Naive thymus-derived CD4-positive, alpha-beta T cell (primary cell): ENCODE data around the gene SH3RF3. TPM values are rescaled to one million over a fixed set of nuclear protein-coding genes. Genes with fewer than 3 reads are reported as not detected.
A peak's percentile ranks its signal among the peaks of the same experiment; 100 is the strongest.

ENCODE experiments used
- ATAC-seq: fragments of 150-1000 bp; cut with Tn5 transposase; 2 replicates; pipeline ENCODE4 v1.10.0; 2021; ENCODE audit warnings: mild to moderate bottlenecking, moderate library complexity
- CTCF ChIA-PET: fragments of 350-600 bp; sonication (Branson Sonifier 250); formaldehyde crosslinking; loops from one replicate; lab custom pipeline; 2021; ENCODE audit warnings: antibody characterized with exemption; lab: Charles Lee
- POLR2A ChIA-PET: fragments of 350-600 bp; sonication (Branson Sonifier 250); formaldehyde crosslinking; loops from one replicate; lab custom pipeline; 2021; ENCODE audit warnings: antibody characterized with exemption, inconsistent platforms; lab: Charles Lee
- DNase-seq, 9 donors: peaks; one replicate each; pipeline versions ENCODE4 v3.0.0 to v3.0.0-alpha.2; 2020 to 2022; ENCODE audit warnings: mixed read lengths in 1 of 9
- H3K27ac ChIP-seq: one replicate; pipeline ENCODE4 v1.7.0; 2013; ENCODE audit warnings: mild to moderate bottlenecking, low read depth, low read length, moderate library complexity
- H3K27me3 ChIP-seq, 2 donors: one replicate each; pipeline ENCODE4 v1.7.0; 2013; ENCODE audit warnings: low read length in 2 of 2, mild to moderate bottlenecking in 2 of 2, moderate library complexity in 2 of 2; ENCODE audit not compliant: control insufficient read depth in 2 of 2, insufficient read depth in 2 of 2
- H3K36me3 ChIP-seq, 3 experiments: 1 replicate in 2 of 3; 2 replicates in 1 of 3; pipeline ENCODE4 v1.7.0; 2013; ENCODE audit warnings: low read length in 3 of 3, mild to moderate bottlenecking in 3 of 3, moderate library complexity in 1 of 3; ENCODE audit not compliant: insufficient read depth in 3 of 3, control insufficient read depth in 2 of 3
- H3K4me1 ChIP-seq, 2 donors: one replicate each; pipeline ENCODE4 v1.7.0; 2013; ENCODE audit warnings: low read length in 2 of 2, mild to moderate bottlenecking in 2 of 2, moderate library complexity in 1 of 2; ENCODE audit not compliant: control insufficient read depth in 2 of 2, insufficient read depth in 2 of 2
- H3K4me3 ChIP-seq: 2 replicates; pipeline ENCODE4 v1.7.0; 2013; ENCODE audit warnings: mild to moderate bottlenecking, low read length
- H3K9me3 ChIP-seq, 3 experiments: 1 replicate in 2 of 3; 2 replicates in 1 of 3; pipeline ENCODE4 v1.7.0; 2013; ENCODE audit warnings: low read length in 3 of 3; ENCODE audit not compliant: control insufficient read depth in 2 of 3
- H3K27ac Mint-ChIP-seq, 9 donors: one replicate each; pipeline ENCODE4 v1.8.0; 2020 to 2022; ENCODE audit warnings: mixed read lengths in 9 of 9, mild to moderate bottlenecking in 8 of 9, moderate library complexity in 5 of 9, inconsistent platforms in 2 of 9
- H3K27me3 Mint-ChIP-seq, 5 donors: one replicate each; pipeline ENCODE4 v1.8.0; 2021 to 2022; ENCODE audit warnings: mixed read lengths in 5 of 5, mild to moderate bottlenecking in 1 of 5
- H3K36me3 Mint-ChIP-seq, 5 donors: one replicate each; pipeline ENCODE4 v1.8.0; 2020 to 2022; ENCODE audit warnings: mixed read lengths in 5 of 5, mild to moderate bottlenecking in 3 of 5, inconsistent platforms in 1 of 5
- H3K4me1 Mint-ChIP-seq, 7 donors: one replicate each; pipeline ENCODE4 v1.8.0; 2020 to 2022; ENCODE audit warnings: mixed read lengths in 7 of 7, mild to moderate bottlenecking in 3 of 7, inconsistent platforms in 1 of 7
- H3K4me3 Mint-ChIP-seq, 10 donors: one replicate each; pipeline ENCODE4 v1.8.0; 2020 to 2022; ENCODE audit warnings: mild to moderate bottlenecking in 10 of 10, mixed read lengths in 10 of 10, moderate library complexity in 6 of 10, inconsistent platforms in 2 of 10
- H3K9me3 Mint-ChIP-seq, 11 donors: one replicate each; pipeline ENCODE4 v1.8.0; 2020 to 2022; ENCODE audit warnings: mixed read lengths in 11 of 11, mild to moderate bottlenecking in 4 of 11, inconsistent platforms in 1 of 11, moderate library complexity in 1 of 11
- intact Hi-C, 2 donors: fragments of 100-400 bp; cut with micrococcal nuclease; formaldehyde crosslinking; loops; one replicate each; pipeline ENCODE4 v1.15.1; 2023
- polyA plus RNA-seq, 2 donors: library from polyadenylated mRNA; unstranded; fragments of 300-500 nt; fragmentation: Illumina TruSeq; gene quantifications; one replicate each; pipeline ENCODE4 v1.2.3, GENCODE V29; 2021
- total RNA-seq, 6 experiments: library from RNA in 5 of 6; stranded (reverse) in 5 of 6; gene quantifications; 1 replicate in 5 of 6; 2 replicates in 1 of 6; pipeline ENCODE4 v1.2.3 and lab custom pipeline; 2021 to 2026

Gene SH3RF3
- total and polyA plus RNA-seq, 7 experiments from 2014 or later: 0.19 to 11.5 (median 4.8) TPM

GRCh38 chr2:109381327-109381820 is 252.4 kb downstream of the SH3RF3 start:
- no peaks in the 10 kb centered on the region for H3K27me3 Mint-ChIP-seq
- intact Hi-C loops: no loop called here
- peak in 1 of 9 donors; percentile 10 for DNase-seq
- POLR2A ChIA-PET: no interaction called here
- H3K4me3 Mint-ChIP-seq: no peak overlapping the region
- H3K27ac ChIP-seq: no peak overlapping the region
- no peak for ATAC-seq
- CTCF ChIA-PET: no interaction called here
- H3K36me3 ChIP-seq: no peaks in the 10 kb centered on the region
- peaks cover 0 to 4% (median 0%) of the 10 kb centered on the region in 5 donors for H3K36me3 Mint-ChIP-seq
- H3K4me3 ChIP-seq: no peak overlapping the region
- peaks cover 0 to 3% (median 0%) of the 10 kb centered on the region in 11 donors for H3K9me3 Mint-ChIP-seq
- peaks cover 0 to 13% (median 4%) of the 10 kb centered on the region in 7 donors for H3K4me1 Mint-ChIP-seq
- no peaks in the 10 kb centered on the region for H3K9me3 ChIP-seq
- peak overlapping the region in 2 of 9 donors; percentile 6 to 11 for H3K27ac Mint-ChIP-seq
- H3K4me1 ChIP-seq: no peaks in the 10 kb centered on the region
- no peaks in the 10 kb centered on the region for H3K27me3 ChIP-seq

GRCh38 chr2:109382226-109382895 is 253.4 kb downstream of the SH3RF3 start:
- ChIA-PET CTCF (no interaction called here), POLR2A (no interaction called here)
- peaks cover 0 to 3% (median 0%) of the 10 kb centered on the region in 11 donors for H3K9me3 Mint-ChIP-seq
- H3K27ac ChIP-seq: no peak overlapping the region
- DNase-seq (peak in 1 of 9 donors; percentile 3), ATAC-seq (no peak)
- H3K9me3 ChIP-seq: no peaks in the 10 kb centered on the region
- H3K36me3 Mint-ChIP-seq: peaks cover 0 to 4% (median 0%) of the 10 kb centered on the region in 5 donors
- peaks cover 0 to 13% (median 4%) of the 10 kb centered on the region in 7 donors for H3K4me1 Mint-ChIP-seq
- H3K27me3 ChIP-seq: no peaks in the 10 kb centered on the region
- H3K4me3 ChIP-seq: no peak overlapping the region
- no peaks in the 10 kb centered on the region for H3K27me3 Mint-ChIP-seq
- no peaks in the 10 kb centered on the region for H3K36me3 ChIP-seq
- H3K4me3 Mint-ChIP-seq: no peak overlapping the region
- intact Hi-C loops: no loop called here
- H3K4me1 ChIP-seq: no peaks in the 10 kb centered on the region
- no peak overlapping the region for H3K27ac Mint-ChIP-seq

- no peaks in the 10 kb centered on the region for H3K9me3 ChIP-seq
- peaks cover 0 to 15% (median 4%) of the 10 kb centered on the region in 7 donors for H3K4me1 Mint-ChIP-seq
- ChIA-PET CTCF (no interaction called here), POLR2A (no interaction called here)
- H3K4me3 ChIP-seq: no peak overlapping the region
- ATAC-seq: no peak
- no peaks in the 10 kb centered on the region for H3K36me3 ChIP-seq
- H3K9me3 Mint-ChIP-seq: peaks cover 0 to 3% (median 0%) of the 10 kb centered on the region in 11 donors
- DNase-seq: peak in 1 of 9 donors; percentile 9
- H3K4me1 ChIP-seq: no peaks in the 10 kb centered on the region
- H3K36me3 Mint-ChIP-seq: peaks cover 0 to 7% (median 0%) of the 10 kb centered on the region in 5 donors
- H3K27ac ChIP-seq: no peak overlapping the region
- H3K27me3 ChIP-seq: no peaks in the 10 kb centered on the region
- no peak overlapping the region for H3K27ac Mint-ChIP-seq
- H3K4me3 Mint-ChIP-seq: no peak overlapping the region
- no peaks in the 10 kb centered on the region for H3K27me3 Mint-ChIP-seq
- intact Hi-C loops: no loop called here
Observed at GRCh38 chr2:109382951-109383350, 253.9 kb downstream of the SH3RF3 start.

- H3K36me3 Mint-ChIP-seq: peaks cover 0 to 9% (median 0%) of the 10 kb centered on the region in 5 donors
- Histone ChIP-seq H3K36me3 (no peaks in the 10 kb centered on the region), H3K27me3 (no peaks in the 10 kb centered on the region), H3K4me1 (no peaks in the 10 kb centered on the region), H3K4me3 (no peak overlapping the region), H3K9me3 (no peaks in the 10 kb centered on the region), H3K27ac (no peak overlapping the region)
- DNase-seq: peak in 1 of 9 donors; percentile 6
- H3K4me1 Mint-ChIP-seq: peaks cover 0 to 13% (median under 1%) of the 10 kb centered on the region in 7 donors
- ChIA-PET CTCF (no interaction called here), POLR2A (no interaction called here)
- no peaks in the 10 kb centered on the region for H3K27me3 Mint-ChIP-seq
- peak overlapping the region in 1 of 9 donors; percentile 51 for H3K27ac Mint-ChIP-seq
- peaks cover 0 to 3% (median 0%) of the 10 kb centered on the region in 11 donors for H3K9me3 Mint-ChIP-seq
- ATAC-seq: no peak
- intact Hi-C loops: no loop called here
- H3K4me3 Mint-ChIP-seq: no peak overlapping the region
Observed at GRCh38 chr2:109383505-109384307, 254.7 kb downstream of the SH3RF3 start.

GRCh38 chr2:109384308-109385271 is 255.6 kb downstream of the SH3RF3 start:
- Mint-ChIP-seq H3K4me1 (peaks cover 0 to 11% (median 2%) of the 10 kb centered on the region in 7 donors), H3K36me3 (peaks cover 0 to 9% (median 0%) of the 10 kb centered on the region in 5 donors), H3K27me3 (no peaks in the 10 kb centered on the region), H3K27ac (peak overlapping the region in 1 of 9 donors; percentile 41), H3K4me3 (no peak overlapping the region), H3K9me3 (peaks cover 0 to 3% (median 0%) of the 10 kb centered on the region in 11 donors)
- intact Hi-C loops: no loop called here
- no peak overlapping the region for H3K27ac ChIP-seq
- H3K4me3 ChIP-seq: no peak overlapping the region
- no peaks in the 10 kb centered on the region for H3K9me3 ChIP-seq
- no peaks in the 10 kb centered on the region for H3K36me3 ChIP-seq
- no peaks in the 10 kb centered on the region for H3K4me1 ChIP-seq
- ATAC-seq (no peak), DNase-seq (no peak)
- ChIA-PET POLR2A (no interaction called here), CTCF (no interaction called here)
- H3K27me3 ChIP-seq: no peaks in the 10 kb centered on the region

- intact Hi-C loops: no loop called here
- ChIA-PET POLR2A (no interaction called here), CTCF (no interaction called here)
- no peaks in the 10 kb centered on the region for H3K9me3 ChIP-seq
- H3K4me1 Mint-ChIP-seq: peaks cover 0 to 4% (median 2%) of the 10 kb centered on the region in 7 donors
- peaks cover 0 to 3% (median 0%) of the 10 kb centered on the region in 11 donors for H3K9me3 Mint-ChIP-seq
- DNase-seq: no peak
- H3K27ac ChIP-seq: no peak overlapping the region
- H3K4me3 Mint-ChIP-seq: no peak overlapping the region
- H3K27ac Mint-ChIP-seq: no peak overlapping the region
- H3K4me3 ChIP-seq: no peak overlapping the region
- no peaks in the 10 kb centered on the region for H3K36me3 ChIP-seq
- H3K4me1 ChIP-seq: no peaks in the 10 kb centered on the region
- H3K27me3 ChIP-seq: no peaks in the 10 kb centered on the region
- H3K27me3 Mint-ChIP-seq: no peaks in the 10 kb centered on the region
- ATAC-seq: no peak
- peaks cover 0 to 13% (median 0%) of the 10 kb centered on the region in 5 donors for H3K36me3 Mint-ChIP-seq
Observed at GRCh38 chr2:109385506-109385905, 256.5 kb downstream of the SH3RF3 start.
